Sigmoid colon (tissue), 4 donors: ENCODE data around the gene KDM4D.

Experiments
- EP300 ChIP-seq, 4 donors: sonication (generic); formaldehyde crosslinking; IDR thresholded peaks; one replicate each; pipeline ENCODE4 v1.6.1; 2017; ENCODE audit warnings: antibody characterized with exemption in 4 of 4
- POLR2A ChIP-seq, 2 donors: fragments of 450-650 bp; IDR thresholded peaks; one replicate each; pipeline ENCODE4 v1.6.1; 2016; ENCODE audit warnings: antibody characterized with exemption in 2 of 2, mild to moderate bottlenecking in 2 of 2, moderate library complexity in 2 of 2
- POLR2AphosphoS5 ChIP-seq, 4 donors: sonication (generic); formaldehyde crosslinking; IDR thresholded peaks; one replicate each; pipeline ENCODE4 v1.6.1; 2017; ENCODE audit warnings: antibody characterized with exemption in 4 of 4
- TF ChIP-seq, protein P1 (sequence below), 4 experiments: fragments of 450-650 bp in 3 of 4; fragments of 200-600 bp in 1 of 4; IDR thresholded peaks; one replicate each; pipeline ENCODE4 v1.5.1; 2016 to 2019; ENCODE audit warnings: antibody characterized with exemption in 4 of 4, mild to moderate bottlenecking in 3 of 4, moderate library complexity in 2 of 4

DNA sequence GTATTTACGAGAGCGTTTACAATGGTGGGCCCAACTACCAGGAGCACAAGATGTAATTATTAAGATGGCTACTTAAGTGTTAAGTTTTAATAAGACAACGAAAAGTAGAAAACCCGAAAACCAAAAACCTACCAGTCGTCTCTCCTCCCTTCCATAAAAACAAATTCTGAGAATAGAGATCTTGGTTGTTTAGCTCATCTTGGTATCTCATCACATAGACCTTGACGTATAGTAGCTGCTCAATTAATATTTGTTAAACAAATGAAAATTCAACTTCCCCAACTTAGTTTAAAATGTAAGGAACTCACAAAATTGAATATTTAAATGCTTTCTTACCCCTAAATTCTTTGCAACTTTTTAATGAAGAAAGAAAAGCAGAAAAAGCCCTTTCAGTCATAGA lies 669 bp downstream of the KDM4D start:
- no peak for TF ChIP-seq POLR2A (IDR thresholded peaks at IDR 0.05)
- TF ChIP-seq, protein P1, sequence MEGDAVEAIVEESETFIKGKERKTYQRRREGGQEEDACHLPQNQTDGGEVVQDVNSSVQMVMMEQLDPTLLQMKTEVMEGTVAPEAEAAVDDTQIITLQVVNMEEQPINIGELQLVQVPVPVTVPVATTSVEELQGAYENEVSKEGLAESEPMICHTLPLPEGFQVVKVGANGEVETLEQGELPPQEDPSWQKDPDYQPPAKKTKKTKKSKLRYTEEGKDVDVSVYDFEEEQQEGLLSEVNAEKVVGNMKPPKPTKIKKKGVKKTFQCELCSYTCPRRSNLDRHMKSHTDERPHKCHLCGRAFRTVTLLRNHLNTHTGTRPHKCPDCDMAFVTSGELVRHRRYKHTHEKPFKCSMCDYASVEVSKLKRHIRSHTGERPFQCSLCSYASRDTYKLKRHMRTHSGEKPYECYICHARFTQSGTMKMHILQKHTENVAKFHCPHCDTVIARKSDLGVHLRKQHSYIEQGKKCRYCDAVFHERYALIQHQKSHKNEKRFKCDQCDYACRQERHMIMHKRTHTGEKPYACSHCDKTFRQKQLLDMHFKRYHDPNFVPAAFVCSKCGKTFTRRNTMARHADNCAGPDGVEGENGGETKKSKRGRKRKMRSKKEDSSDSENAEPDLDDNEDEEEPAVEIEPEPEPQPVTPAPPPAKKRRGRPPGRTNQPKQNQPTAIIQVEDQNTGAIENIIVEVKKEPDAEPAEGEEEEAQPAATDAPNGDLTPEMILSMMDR (IDR thresholded peaks at IDR 0.05), result no peak
- no peak for TF ChIP-seq POLR2AphosphoS5 (IDR thresholded peaks at IDR 0.05)
- TF ChIP-seq EP300 (IDR thresholded peaks at IDR 0.05), result no peak
